ENCODE data around the gene MSX1. TPM values are rescaled to one million over a fixed set of nuclear protein-coding genes. Genes with fewer than 3 reads are reported as not detected.

MSX1 gene
- total RNA-seq, 2 donors from 2014 or later, result not detected

- Mint-ChIP-seq H3K4me1 (peaks cover 34% of the 10 kb centered on the region), H3K4me3 (peak overlapping the region; percentile 82), H3K27me3 (peaks cover 78% of the 10 kb centered on the region), H3K27ac (peak overlapping the region; percentile 44), H3K36me3 (ENCODE audit: low read depth) (peaks cover 11% of the 10 kb centered on the region)
- peak; percentile 20 for ATAC-seq
- DNase-seq, result no peak
- H3K9me3 ChIP-seq (ENCODE audit: control insufficient read depth, low read length, poor library complexity, severe bottlenecking), result no peaks in the 10 kb centered on the region
Measured at GRCh38 chr4:4856071-4857000, 3.1 kb upstream of the MSX1 start.

- H3K27me3 Mint-ChIP-seq, result peaks cover 87% of the 10 kb centered on the region
- H3K4me3 Mint-ChIP-seq, result peak overlapping the region; percentile 82
- H3K9me3 ChIP-seq (ENCODE audit: control insufficient read depth, low read length, poor library complexity, severe bottlenecking), result no peaks in the 10 kb centered on the region
- no peak for DNase-seq
- H3K4me1 Mint-ChIP-seq, result peaks cover 34% of the 10 kb centered on the region
- peak overlapping the region; percentile 44 for H3K27ac Mint-ChIP-seq
- peaks cover 11% of the 10 kb centered on the region for H3K36me3 Mint-ChIP-seq (ENCODE audit: low read depth)
- no peak for ATAC-seq
Measured at GRCh38 chr4:4857001-4857808, 2.3 kb upstream of the MSX1 start.

DNA sequence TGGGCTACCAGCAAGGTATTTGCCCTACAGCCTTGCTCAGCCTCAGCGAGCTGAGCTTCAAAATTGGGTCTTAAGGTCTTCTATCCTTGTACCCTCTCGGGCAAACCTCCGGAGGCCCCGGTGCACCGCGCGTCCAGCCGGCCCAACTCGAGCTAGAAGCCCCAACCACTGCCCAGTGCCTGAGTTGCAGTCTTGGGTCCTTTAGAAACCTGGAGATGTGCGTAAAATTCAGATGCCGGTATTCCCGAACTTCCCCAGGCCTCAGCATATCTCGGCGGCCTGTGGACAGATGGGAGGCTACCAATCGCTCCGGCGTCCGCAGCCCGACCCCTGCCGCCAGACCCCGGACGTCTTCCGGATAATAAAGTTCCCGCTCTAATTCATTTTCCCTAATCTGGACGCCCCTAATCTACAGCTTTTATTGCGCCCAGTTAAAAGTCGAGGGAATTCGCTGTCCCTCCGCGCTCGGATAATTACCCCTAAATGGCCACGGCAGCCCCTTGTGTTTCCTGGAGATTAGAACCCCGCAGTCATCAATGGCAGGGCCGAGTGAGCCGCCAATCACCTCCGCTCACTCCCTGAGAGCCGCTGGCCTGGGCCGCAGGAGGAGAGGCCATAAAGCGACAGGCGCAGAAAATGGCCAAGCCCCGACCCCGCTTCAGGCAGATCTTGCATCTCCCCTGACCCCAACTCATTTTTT is 1.5 kb upstream of the MSX1 start:
- Mint-ChIP-seq H3K27me3 (peaks cover 87% of the 10 kb centered on the region), H3K4me3 (peak overlapping the region; percentile 69), H3K27ac (peak overlapping the region; percentile 44), H3K4me1 (peaks cover 32% of the 10 kb centered on the region), H3K36me3 (ENCODE audit: low read depth) (peaks cover 11% of the 10 kb centered on the region)
- H3K9me3 ChIP-seq (ENCODE audit: control insufficient read depth, low read length, poor library complexity, severe bottlenecking), result no peaks in the 10 kb centered on the region
- DNase-seq, result no peak
- no peak for ATAC-seq

- Mint-ChIP-seq H3K4me1 (peaks cover 24% of the 10 kb centered on the region), H3K36me3 (ENCODE audit: low read depth) (peaks cover 10% of the 10 kb centered on the region), H3K4me3 (peak overlapping the region; percentile 87), H3K27ac (no peak overlapping the region), H3K27me3 (peaks cover 79% of the 10 kb centered on the region)
- no peaks in the 10 kb centered on the region for H3K9me3 ChIP-seq (ENCODE audit: control insufficient read depth, low read length, poor library complexity, severe bottlenecking)
- DNase-seq (no peak), ATAC-seq (no peak)
Measured at GRCh38 chr4:4858527-4859324, 739 bp upstream of the MSX1 start.

- no peaks in the 10 kb centered on the region for H3K9me3 ChIP-seq (ENCODE audit: control insufficient read depth, low read length, poor library complexity, severe bottlenecking)
- peak overlapping the region; percentile 87 for H3K4me3 Mint-ChIP-seq
- peaks cover 80% of the 10 kb centered on the region for H3K27me3 Mint-ChIP-seq
- peaks cover 10% of the 10 kb centered on the region for H3K36me3 Mint-ChIP-seq (ENCODE audit: low read depth)
- peak overlapping the region; percentile 37 for H3K27ac Mint-ChIP-seq
- peaks cover 22% of the 10 kb centered on the region for H3K4me1 Mint-ChIP-seq
- peak; percentile 16 for ATAC-seq
- no peak for DNase-seq
Measured at GRCh38 chr4:4859799-4860599, 534 bp downstream of the MSX1 start.

GRCh38 chr4:4860600-4861389 is 1.3 kb downstream of the MSX1 start:
- Mint-ChIP-seq H3K4me1 (peaks cover 22% of the 10 kb centered on the region), H3K27ac (peak overlapping the region; percentile 37), H3K27me3 (peaks cover 79% of the 10 kb centered on the region), H3K4me3 (peak overlapping the region; percentile 85), H3K36me3 (ENCODE audit: low read depth) (peaks cover 10% of the 10 kb centered on the region)
- DNase-seq, result no peak
- H3K9me3 ChIP-seq (ENCODE audit: control insufficient read depth, low read length, poor library complexity, severe bottlenecking), result no peaks in the 10 kb centered on the region
- ATAC-seq, result no peak

- peak overlapping the region; percentile 51 for H3K4me3 Mint-ChIP-seq
- H3K27me3 Mint-ChIP-seq, result peaks cover 79% of the 10 kb centered on the region
- no peaks in the 10 kb centered on the region for H3K9me3 ChIP-seq (ENCODE audit: control insufficient read depth, low read length, poor library complexity, severe bottlenecking)
- H3K36me3 Mint-ChIP-seq (ENCODE audit: low read depth), result peaks cover 7% of the 10 kb centered on the region
- ATAC-seq (no peak), DNase-seq (no peak)
- H3K4me1 Mint-ChIP-seq, result peaks cover 22% of the 10 kb centered on the region
- no peak overlapping the region for H3K27ac Mint-ChIP-seq
Measured at GRCh38 chr4:4861390-4862018, 2.0 kb downstream of the MSX1 start.

DNA sequence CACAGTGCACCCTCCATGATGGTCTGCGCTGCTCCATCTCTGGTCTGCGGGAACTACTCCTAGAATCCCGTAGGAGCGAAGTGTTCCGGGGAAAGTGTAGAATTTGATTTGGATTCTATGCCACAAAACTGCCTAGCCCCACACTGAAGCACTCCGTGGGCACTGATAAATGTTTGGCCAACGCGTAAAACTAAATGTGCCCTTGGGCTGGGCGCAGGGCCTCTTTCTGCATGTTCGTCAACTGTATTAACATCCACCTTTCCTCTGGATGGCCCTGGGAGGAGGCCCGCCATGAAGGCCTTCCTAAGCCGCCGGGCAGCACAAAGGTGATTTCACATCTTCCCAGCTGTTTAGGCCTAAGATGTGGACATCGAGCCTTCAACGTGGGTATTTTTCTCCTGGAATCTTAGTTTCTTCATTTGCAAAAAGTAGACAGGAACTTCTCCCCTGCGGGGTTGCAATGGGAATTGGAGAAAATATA is 2.6 kb downstream of the MSX1 start:
- peaks cover 76% of the 10 kb centered on the region for H3K27me3 Mint-ChIP-seq
- peak overlapping the region; percentile 15 for H3K4me3 Mint-ChIP-seq
- no peak for ATAC-seq
- H3K36me3 Mint-ChIP-seq (ENCODE audit: low read depth), result peaks cover 6% of the 10 kb centered on the region
- H3K9me3 ChIP-seq (ENCODE audit: control insufficient read depth, low read length, poor library complexity, severe bottlenecking), result no peaks in the 10 kb centered on the region
- DNase-seq, result no peak
- H3K4me1 Mint-ChIP-seq, result peaks cover 20% of the 10 kb centered on the region
- H3K27ac Mint-ChIP-seq, result peak overlapping the region; percentile 59

DNA sequence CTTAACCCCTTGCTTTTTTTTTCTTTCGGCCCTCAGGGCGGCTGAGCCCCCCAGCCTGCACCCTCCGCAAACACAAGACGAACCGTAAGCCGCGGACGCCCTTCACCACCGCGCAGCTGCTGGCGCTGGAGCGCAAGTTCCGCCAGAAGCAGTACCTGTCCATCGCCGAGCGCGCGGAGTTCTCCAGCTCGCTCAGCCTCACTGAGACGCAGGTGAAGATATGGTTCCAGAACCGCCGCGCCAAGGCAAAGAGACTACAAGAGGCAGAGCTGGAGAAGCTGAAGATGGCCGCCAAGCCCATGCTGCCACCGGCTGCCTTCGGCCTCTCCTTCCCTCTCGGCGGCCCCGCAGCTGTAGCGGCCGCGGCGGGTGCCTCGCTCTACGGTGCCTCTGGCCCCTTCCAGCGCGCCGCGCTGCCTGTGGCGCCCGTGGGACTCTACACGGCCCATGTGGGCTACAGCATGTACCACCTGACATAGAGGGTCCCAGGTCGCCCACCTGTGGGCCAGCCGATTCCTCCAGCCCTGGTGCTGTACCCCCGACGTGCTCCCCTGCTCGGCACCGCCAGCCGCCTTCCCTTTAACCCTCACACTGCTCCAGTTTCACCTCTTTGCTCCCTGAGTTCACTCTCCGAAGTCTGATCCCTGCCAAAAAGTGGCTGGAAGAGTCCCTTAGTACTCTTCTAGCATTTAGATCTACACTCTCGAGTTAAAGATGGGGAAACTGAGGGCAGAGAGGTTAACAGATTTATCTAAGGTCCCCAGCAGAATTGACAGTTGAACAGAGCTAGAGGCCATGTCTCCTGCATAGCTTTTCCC is 3.4 kb downstream of the MSX1 start:
- no peaks in the 10 kb centered on the region for H3K9me3 ChIP-seq (ENCODE audit: control insufficient read depth, low read length, poor library complexity, severe bottlenecking)
- peaks cover 4% of the 10 kb centered on the region for H3K36me3 Mint-ChIP-seq (ENCODE audit: low read depth)
- ATAC-seq (no peak), DNase-seq (no peak)
- H3K4me1 Mint-ChIP-seq, result peaks cover 17% of the 10 kb centered on the region
- no peak overlapping the region for H3K4me3 Mint-ChIP-seq
- peaks cover 68% of the 10 kb centered on the region for H3K27me3 Mint-ChIP-seq
- peak overlapping the region; percentile 59 for H3K27ac Mint-ChIP-seq

GRCh38 chr4:4864443-4864939 is 5.0 kb downstream of the MSX1 start:
- Mint-ChIP-seq H3K36me3 (ENCODE audit: low read depth) (peaks cover 4% of the 10 kb centered on the region), H3K27ac (peak overlapping the region; percentile 62), H3K4me3 (peak overlapping the region; percentile 5), H3K4me1 (peaks cover 16% of the 10 kb centered on the region), H3K27me3 (peaks cover 63% of the 10 kb centered on the region)
- H3K9me3 ChIP-seq (ENCODE audit: control insufficient read depth, low read length, poor library complexity, severe bottlenecking), result no peaks in the 10 kb centered on the region
- no peak for ATAC-seq
- DNase-seq, result no peak

All from T-helper 17 cell (primary cell).